GM12875 (cell line): Measurements from ENCODE around the gene CASZ1.

Experiments used
- H3K4me3 ChIP-seq: one replicate; pipeline ENCODE4 v1.5.1; 2011; ENCODE audit warnings: low read depth, low read length, control low read depth
- CTCF ChIP-seq: IDR thresholded peaks from 2 replicates; pipeline ENCODE4 v1.5.1; 2011; ENCODE audit warnings: low read depth, mild to moderate bottlenecking, control low read depth, inconsistent platforms, low read length, moderate library complexity, borderline replicate concordance; ENCODE audit not compliant: insufficient read depth

Gene CASZ1

GRCh38 chr1:10651793-10652192 is 144.7 kb downstream of the CASZ1 start:
- H3K4me3 ChIP-seq = no peak overlapping the region
- TF ChIP-seq CTCF = no peak

- TF ChIP-seq CTCF = no peak
Observed at GRCh38 chr1:10651389-10651766, 145.1 kb downstream of the CASZ1 start.

GRCh38 chr1:10650556-10651388 is 145.7 kb downstream of the CASZ1 start:
- no peak overlapping the region for H3K4me3 ChIP-seq

More at GRCh38 chr1:10651389-10651766, 145.1 kb downstream of the CASZ1 start:
- no peak overlapping the region for H3K4me3 ChIP-seq

GRCh38 chr1:10649517-10650201 is 146.8 kb downstream of the CASZ1 start:
- no peak for TF ChIP-seq CTCF
- no peak overlapping the region for H3K4me3 ChIP-seq

More at GRCh38 chr1:10650556-10651388, 145.7 kb downstream of the CASZ1 start:
- TF ChIP-seq CTCF = no peak

GRCh38 chr1:10648689-10649516 is 147.5 kb downstream of the CASZ1 start:
- H3K4me3 ChIP-seq = no peak overlapping the region
- TF ChIP-seq CTCF = no peak

GRCh38 chr1:10647414-10648170 is 148.9 kb downstream of the CASZ1 start:
- no peak for TF ChIP-seq CTCF
- H3K4me3 ChIP-seq = no peak overlapping the region
